KOPT-K1 (cell line): ENCODE measurements around the gene CD5L.

Experiments
- H3K27ac ChIP-seq: fragments of 200-600 bp; sonication (generic); 2 replicates; pipeline ENCODE4 v1.5.1; 2016; ENCODE audit warnings: antibody characterized with exemption, mild to moderate bottlenecking, low read depth, low read length; ENCODE audit not compliant: poor library complexity, severe bottlenecking
- H3K36me3 ChIP-seq: fragments of 200-600 bp; sonication (generic); 2 replicates; pipeline ENCODE4 v1.5.1; 2017; ENCODE audit warnings: antibody characterized with exemption, mild to moderate bottlenecking, low read length, moderate library complexity; ENCODE audit not compliant: insufficient read depth
- H3K9me3 ChIP-seq: fragments of 200-600 bp; sonication (generic); 2 replicates; pipeline ENCODE4 v1.5.1; 2017; ENCODE audit warnings: antibody characterized with exemption, low read length, mild to moderate bottlenecking; ENCODE audit not compliant: insufficient read depth, poor library complexity, severe bottlenecking

CD5L gene

GRCh38 chr1:157831968-157832626 is 9.5 kb downstream of the CD5L start:
- no peaks in the 10 kb centered on the region for H3K9me3 ChIP-seq
- H3K36me3 ChIP-seq: no peaks in the 10 kb centered on the region
- no peak overlapping the region for H3K27ac ChIP-seq

DNA sequence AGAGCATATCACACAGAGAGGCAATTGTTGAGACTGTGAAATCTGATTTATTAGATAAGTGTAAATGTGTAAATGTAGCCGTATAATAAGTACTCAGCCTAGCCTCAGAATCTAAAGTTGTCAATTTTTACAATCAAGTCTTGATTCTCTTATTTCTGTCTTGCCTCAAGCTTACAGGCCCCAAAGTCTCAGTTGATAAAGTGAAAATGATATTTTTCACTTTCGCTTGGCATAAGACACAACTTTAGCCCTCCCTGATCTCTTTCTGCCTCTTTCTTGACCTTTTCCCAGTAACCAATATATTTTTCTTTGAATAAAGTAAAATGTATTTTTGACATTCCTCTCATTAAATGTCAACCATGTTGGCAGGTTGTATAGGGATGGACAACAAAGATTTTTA is 10.7 kb downstream of the CD5L start:
- no peaks in the 10 kb centered on the region for H3K9me3 ChIP-seq
- H3K27ac ChIP-seq: no peak overlapping the region
- H3K36me3 ChIP-seq: no peaks in the 10 kb centered on the region

- Histone ChIP-seq H3K9me3 (no peaks in the 10 kb centered on the region), H3K27ac (no peak overlapping the region), H3K36me3 (no peaks in the 10 kb centered on the region)
Observed at GRCh38 chr1:157829711-157830110, 11.9 kb downstream of the CD5L start.

GRCh38 chr1:157829210-157829609 is 12.4 kb downstream of the CD5L start:
- no peak overlapping the region for H3K27ac ChIP-seq
- H3K36me3 ChIP-seq: no peaks in the 10 kb centered on the region
- H3K9me3 ChIP-seq: no peaks in the 10 kb centered on the region

DNA sequence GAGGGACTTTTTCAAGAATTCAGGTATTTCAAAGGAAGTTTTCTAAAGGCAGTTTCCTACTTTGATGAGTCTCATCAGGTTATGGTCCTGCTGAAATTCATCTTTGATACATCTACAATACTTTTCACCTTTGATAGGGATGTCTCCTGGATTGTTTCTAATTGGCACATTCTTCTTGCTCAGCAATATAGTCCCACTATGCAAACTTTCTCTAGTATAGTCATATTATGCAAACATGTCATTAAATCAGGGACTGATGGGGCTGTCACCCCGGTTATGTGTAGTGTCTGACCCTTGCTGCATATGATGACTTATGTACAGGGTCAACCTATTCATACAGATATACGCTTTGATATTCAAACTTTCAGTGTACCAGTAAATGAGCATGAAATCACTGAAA is 21.3 kb downstream of the CD5L start:
- Histone ChIP-seq H3K9me3 (no peaks in the 10 kb centered on the region), H3K27ac (no peak overlapping the region), H3K36me3 (no peaks in the 10 kb centered on the region)

DNA sequence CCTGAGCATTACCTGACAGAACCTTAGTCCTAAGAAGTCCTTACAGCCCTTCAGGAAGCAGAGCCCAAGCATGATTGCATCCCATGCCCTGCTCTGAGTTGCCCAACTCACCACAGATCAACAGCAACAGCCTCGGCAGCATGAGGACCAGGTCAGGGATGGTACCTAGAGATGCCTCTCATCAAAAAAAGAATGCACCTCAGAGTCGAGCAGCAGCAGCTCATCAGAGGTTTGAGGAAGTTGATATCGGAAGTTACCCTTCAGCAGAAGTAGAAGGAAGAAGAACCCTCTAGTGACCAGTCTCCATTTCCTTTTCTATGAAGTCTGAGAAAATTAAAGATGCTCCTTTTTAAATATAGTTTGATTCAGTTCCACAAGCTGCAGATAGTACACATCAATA is 21.7 kb downstream of the CD5L start, which contains the start of gene FCRL1:
Gene FCRL1 (minus strand): TSS at position 225 of the 400 bp plus-strand sequence. CDS start 83 bp downstream, at position 142.
- Histone ChIP-seq H3K27ac (no peak within 1 kb of the TSS), H3K9me3 (no peaks in the 10 kb centered on the region), H3K36me3 (no peaks in the 10 kb centered on the region)

DNA sequence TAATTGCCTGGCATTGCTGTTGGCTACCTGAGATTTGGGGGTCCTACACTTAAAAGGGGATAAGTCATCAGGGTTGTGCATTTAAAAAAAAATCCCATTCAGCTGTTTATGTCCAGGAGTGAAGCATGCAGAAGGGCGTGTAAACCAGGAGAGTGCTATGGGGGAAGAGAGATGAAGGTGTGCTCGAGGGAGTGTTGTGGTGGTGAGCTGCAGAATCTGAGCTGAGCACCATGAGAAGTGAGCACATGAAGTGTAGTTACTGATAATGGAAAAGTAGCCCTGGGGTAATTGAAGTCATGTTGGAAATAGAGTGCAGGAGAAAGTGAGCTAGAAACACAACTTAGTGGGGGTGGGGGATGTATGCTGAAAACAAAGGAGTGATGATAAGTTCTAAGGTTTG is 22.4 kb downstream of the CD5L start:
- Histone ChIP-seq H3K27ac (no peak overlapping the region), H3K36me3 (no peaks in the 10 kb centered on the region)

DNA sequence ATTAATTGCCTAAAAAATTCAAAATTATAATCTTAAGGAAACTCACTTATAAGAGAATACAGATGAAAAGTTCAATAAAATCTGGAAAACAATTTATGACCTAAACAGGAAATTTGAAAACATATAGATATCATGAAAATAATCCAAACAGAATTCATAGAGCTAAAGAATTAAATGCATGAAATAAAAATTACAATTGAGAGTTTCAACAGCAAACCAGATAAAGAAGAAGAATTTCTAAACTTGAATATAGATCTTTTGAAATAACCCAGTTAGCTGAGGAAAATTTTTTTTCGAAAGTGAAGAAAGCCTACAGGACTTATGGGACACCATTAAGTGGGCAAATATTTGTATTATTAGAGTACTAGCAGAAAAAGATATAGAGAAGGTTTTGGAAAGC is 28.3 kb downstream of the CD5L start:
- Histone ChIP-seq H3K27ac (no peak overlapping the region), H3K9me3 (peaks cover 21% of the 10 kb centered on the region), H3K36me3 (no peaks in the 10 kb centered on the region)

More for the DNA sequence above, 22.4 kb downstream of the CD5L start:
- H3K9me3 ChIP-seq: no peaks in the 10 kb centered on the region

GRCh38 chr1:157806431-157807149 is 35.0 kb downstream of the CD5L start:
- Histone ChIP-seq H3K27ac (no peak overlapping the region), H3K9me3 (no peaks in the 10 kb centered on the region), H3K36me3 (no peaks in the 10 kb centered on the region)

GRCh38 chr1:157803851-157804250 is 37.8 kb downstream of the CD5L start:
- H3K27ac ChIP-seq: no peak overlapping the region
- no peaks in the 10 kb centered on the region for H3K9me3 ChIP-seq
- no peaks in the 10 kb centered on the region for H3K36me3 ChIP-seq

GRCh38 chr1:157799996-157800395 is 41.6 kb downstream of the CD5L start:
- Histone ChIP-seq H3K27ac (no peak overlapping the region), H3K9me3 (no peaks in the 10 kb centered on the region), H3K36me3 (no peaks in the 10 kb centered on the region)

DNA sequence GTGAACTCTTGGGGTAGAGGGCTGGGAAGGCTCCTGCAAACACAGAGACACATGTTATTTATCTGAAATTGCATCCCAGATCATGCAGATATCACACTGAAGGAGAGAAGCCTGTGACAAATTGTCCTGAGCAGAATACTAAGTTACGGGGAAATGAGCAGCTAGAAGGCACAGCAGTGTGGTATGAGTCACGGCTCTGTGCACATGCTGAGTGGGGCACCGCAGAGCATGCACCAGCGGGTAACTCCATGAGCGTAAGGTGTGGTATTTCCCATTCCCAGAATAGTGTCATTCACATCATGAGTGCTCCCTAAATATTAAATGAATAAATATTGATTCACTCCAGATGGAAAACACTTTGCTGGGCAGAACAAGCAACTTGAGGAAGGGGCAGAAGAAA is 43.4 kb downstream of the CD5L start:
- H3K36me3 ChIP-seq: no peaks in the 10 kb centered on the region
- peaks cover 11% of the 10 kb centered on the region for H3K9me3 ChIP-seq
- no peak overlapping the region for H3K27ac ChIP-seq

DNA sequence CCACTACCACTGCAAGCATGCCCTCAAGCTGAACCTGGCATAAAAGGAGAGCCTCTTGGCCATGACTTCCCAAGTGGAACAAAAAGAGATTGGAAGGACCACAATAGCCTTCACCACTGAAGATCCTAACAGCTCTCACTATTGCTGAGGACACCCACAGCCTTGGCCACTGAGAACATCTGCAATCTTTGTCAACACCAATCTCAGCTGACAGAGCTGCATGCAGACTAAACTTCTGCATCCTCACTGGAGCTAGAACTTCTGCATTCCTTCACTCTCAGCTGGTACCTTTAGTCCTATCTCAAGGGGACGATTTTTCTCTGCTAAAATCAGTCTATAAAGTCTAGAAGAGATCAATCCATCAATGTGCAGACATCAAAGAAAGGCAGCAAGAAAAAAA is 56.4 kb downstream of the CD5L start:
- no peaks in the 10 kb centered on the region for H3K36me3 ChIP-seq
- no peak overlapping the region for H3K27ac ChIP-seq
- no peaks in the 10 kb centered on the region for H3K9me3 ChIP-seq

DNA sequence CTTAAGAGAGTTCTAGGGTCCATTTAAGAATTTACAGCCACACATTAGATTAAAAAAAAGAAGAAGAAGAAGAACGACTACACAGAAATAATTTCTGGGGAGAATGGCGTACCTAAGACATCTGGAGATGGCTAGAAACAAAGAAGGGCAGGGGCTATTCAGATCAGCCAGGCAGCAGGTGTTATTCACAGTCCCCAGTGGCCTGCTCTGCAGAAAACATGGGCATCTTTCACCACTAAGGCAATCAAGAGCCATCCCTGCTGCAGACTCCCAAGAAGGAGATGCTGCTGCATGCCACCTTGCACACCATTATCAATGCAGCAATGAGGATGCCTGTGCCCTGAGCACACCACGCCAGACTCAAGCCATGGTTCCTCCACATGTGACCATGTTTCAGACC is 56.8 kb downstream of the CD5L start:
- Histone ChIP-seq H3K36me3 (no peaks in the 10 kb centered on the region), H3K9me3 (no peaks in the 10 kb centered on the region), H3K27ac (no peak overlapping the region)

DNA sequence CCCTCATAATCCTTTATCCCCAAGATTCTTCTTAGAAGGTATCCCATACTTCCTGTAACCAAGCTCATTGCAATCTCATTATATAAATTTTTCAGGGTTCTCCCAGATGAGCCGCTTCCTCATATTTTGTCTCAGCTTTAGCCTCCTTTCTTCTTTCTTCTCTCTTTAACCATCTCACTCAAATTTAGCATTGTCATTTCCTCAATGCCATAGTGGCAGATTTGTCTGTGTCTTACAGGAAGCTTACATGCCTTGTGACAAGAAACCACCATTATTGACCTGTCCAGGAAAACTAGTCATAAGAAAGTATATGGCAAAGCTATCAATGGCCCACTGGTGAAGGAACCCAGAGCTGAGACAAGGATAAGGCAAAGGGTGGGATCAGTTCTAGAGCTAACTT is 58.7 kb downstream of the CD5L start:
- Histone ChIP-seq H3K36me3 (no peaks in the 10 kb centered on the region), H3K27ac (no peak overlapping the region)

DNA sequence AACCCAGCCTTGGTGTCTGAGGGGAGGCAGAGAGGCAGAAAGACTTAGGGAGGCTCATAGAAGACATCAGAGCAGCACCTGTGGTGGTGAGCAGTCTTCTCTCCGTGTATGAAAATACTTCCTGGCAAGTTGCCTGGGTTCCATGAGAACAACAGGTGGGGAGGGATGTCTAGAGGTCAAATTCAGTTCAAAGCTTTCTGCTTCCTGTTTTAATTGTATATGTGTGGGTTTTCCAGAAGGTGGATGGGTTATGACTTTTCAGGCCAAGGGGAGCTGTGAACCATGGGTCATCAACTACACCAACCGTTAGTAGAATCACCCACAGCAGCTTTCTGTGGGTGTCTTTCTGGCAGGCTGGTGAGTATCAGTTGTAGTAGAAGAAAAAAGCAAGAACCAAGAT is 60.6 kb downstream of the CD5L start:
- Histone ChIP-seq H3K27ac (no peak overlapping the region), H3K36me3 (no peaks in the 10 kb centered on the region), H3K9me3 (no peaks in the 10 kb centered on the region)

More for the DNA sequence above, 58.7 kb downstream of the CD5L start:
- H3K9me3 ChIP-seq: no peaks in the 10 kb centered on the region
